Measurements from ENCODE around the gene DDX50.
"Not testable (repeated sequence)": the region's sequence is repeated elsewhere in the genome, so short reads cannot be mapped to it uniquely, and the experiment has no call there.

- TF ChIP-seq, protein P1, sequence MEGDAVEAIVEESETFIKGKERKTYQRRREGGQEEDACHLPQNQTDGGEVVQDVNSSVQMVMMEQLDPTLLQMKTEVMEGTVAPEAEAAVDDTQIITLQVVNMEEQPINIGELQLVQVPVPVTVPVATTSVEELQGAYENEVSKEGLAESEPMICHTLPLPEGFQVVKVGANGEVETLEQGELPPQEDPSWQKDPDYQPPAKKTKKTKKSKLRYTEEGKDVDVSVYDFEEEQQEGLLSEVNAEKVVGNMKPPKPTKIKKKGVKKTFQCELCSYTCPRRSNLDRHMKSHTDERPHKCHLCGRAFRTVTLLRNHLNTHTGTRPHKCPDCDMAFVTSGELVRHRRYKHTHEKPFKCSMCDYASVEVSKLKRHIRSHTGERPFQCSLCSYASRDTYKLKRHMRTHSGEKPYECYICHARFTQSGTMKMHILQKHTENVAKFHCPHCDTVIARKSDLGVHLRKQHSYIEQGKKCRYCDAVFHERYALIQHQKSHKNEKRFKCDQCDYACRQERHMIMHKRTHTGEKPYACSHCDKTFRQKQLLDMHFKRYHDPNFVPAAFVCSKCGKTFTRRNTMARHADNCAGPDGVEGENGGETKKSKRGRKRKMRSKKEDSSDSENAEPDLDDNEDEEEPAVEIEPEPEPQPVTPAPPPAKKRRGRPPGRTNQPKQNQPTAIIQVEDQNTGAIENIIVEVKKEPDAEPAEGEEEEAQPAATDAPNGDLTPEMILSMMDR (IDR thresholded peaks at IDR 0.05; ENCODE audit: extremely low read depth in 1 of 2, insufficient read depth in 1 of 2, low read depth in 1 of 2, low read length in 2 of 2) = not testable (repeated sequence)
- not testable (repeated sequence) for TF ChIP-seq POLR2AphosphoS5 (IDR thresholded peaks at IDR 0.05; ENCODE audit: insufficient read depth, low read depth, low read length)
Observed at GRCh38 chr10:68975936-68976473, 74.9 kb downstream of the DDX50 start.
